KMS-11 (cell line): ENCODE results near the gene HLA-DOB.
"Not testable (repeated sequence)": the region's sequence is repeated elsewhere in the genome, so short reads cannot be mapped to it uniquely, and the experiment has no call there.

Experiments used
- H2AFZ ChIP-seq: fragments of 200-600 bp; sonication (generic); 2 replicates; pipeline ENCODE4 v1.6.1; 2016; ENCODE audit warnings: antibody characterized with exemption, mixed run types, low read depth
- H3K27ac ChIP-seq: fragments of 200-600 bp; sonication (generic); 2 replicates; pipeline ENCODE4 v1.6.1; 2016; ENCODE audit warnings: mild to moderate bottlenecking, mixed run types
- H3K27me3 ChIP-seq: fragments of 200-600 bp; sonication (generic); 2 replicates; pipeline ENCODE4 v1.6.1; 2017; ENCODE audit warnings: mild to moderate bottlenecking, low read depth, mixed run types, moderate library complexity; ENCODE audit not compliant: insufficient read depth
- H3K36me3 ChIP-seq: fragments of 200-600 bp; sonication (generic); 2 replicates; pipeline ENCODE4 v1.6.1; 2017; ENCODE audit warnings: mild to moderate bottlenecking, mixed run types; ENCODE audit not compliant: insufficient read depth
- H3K4me1 ChIP-seq: fragments of 200-600 bp; sonication (generic); 2 replicates; pipeline ENCODE4 v1.6.1; 2016; ENCODE audit warnings: mild to moderate bottlenecking, low read depth, mixed run types; ENCODE audit not compliant: poor library complexity, severe bottlenecking
- H3K4me2 ChIP-seq: fragments of 200-600 bp; sonication (generic); 2 replicates; pipeline ENCODE4 v1.7.0; 2016; ENCODE audit warnings: mild to moderate bottlenecking, mixed run types
- H3K4me3 ChIP-seq: fragments of 200-600 bp; sonication (generic); IDR thresholded peaks from 2 replicates; pipeline ENCODE4 v1.6.1; 2017; ENCODE audit warnings: low read depth, low read length, mixed read lengths; ENCODE audit not compliant: insufficient read depth
- H3K79me2 ChIP-seq: fragments of 200-600 bp; sonication (generic); 2 replicates; pipeline ENCODE4 v1.6.1; 2016; ENCODE audit warnings: low read depth, mixed run types; ENCODE audit not compliant: insufficient read depth
- H3K9ac ChIP-seq: fragments of 200-600 bp; sonication (generic); 2 replicates; pipeline ENCODE4 v1.6.1; 2016; ENCODE audit warnings: mild to moderate bottlenecking, mixed run types
- H4K20me1 ChIP-seq: fragments of 200-600 bp; sonication (generic); 2 replicates; pipeline ENCODE4 v1.6.1; 2016; ENCODE audit warnings: mild to moderate bottlenecking, mixed run types; ENCODE audit not compliant: insufficient read depth
- CTCF ChIP-seq: fragments of 200-600 bp; sonication (generic); conservative IDR thresholded peaks from 2 replicates; pipeline ENCODE4 v1.6.1; 2017; ENCODE audit warnings: low read depth, mild to moderate bottlenecking, antibody characterized with exemption, low read length, moderate library complexity, mixed read lengths

The HLA-DOB gene

GRCh38 chr6:32815996-32816395 lies 806 bp downstream of the HLA-DOB start:
- Histone ChIP-seq H3K4me2 (no peak overlapping the region), H3K36me3 (no peaks in the 10 kb centered on the region), H3K79me2 (no peaks in the 10 kb centered on the region), H3K4me3 (no peak overlapping the region), H2AFZ (no peak overlapping the region), H3K27me3 (no peaks in the 10 kb centered on the region), H3K4me1 (no peaks in the 10 kb centered on the region), H4K20me1 (no peaks in the 10 kb centered on the region), H3K9ac (no peak overlapping the region), H3K27ac (no peak overlapping the region)
- TF ChIP-seq CTCF, result no peak

GRCh38 chr6:32815115-32815514 lies 1.7 kb downstream of the HLA-DOB start:
- Histone ChIP-seq H3K79me2 (no peaks in the 10 kb centered on the region), H3K4me2 (no peak overlapping the region), H3K4me3 (no peak overlapping the region), H3K36me3 (no peaks in the 10 kb centered on the region), H3K27ac (no peak overlapping the region), H2AFZ (no peak overlapping the region), H4K20me1 (no peaks in the 10 kb centered on the region), H3K4me1 (no peaks in the 10 kb centered on the region), H3K9ac (no peak overlapping the region), H3K27me3 (no peaks in the 10 kb centered on the region)
- TF ChIP-seq CTCF, result no peak

- Histone ChIP-seq H2AFZ (no peak overlapping the region), H3K4me2 (no peak overlapping the region), H3K4me1 (no peaks in the 10 kb centered on the region), H3K27ac (no peak overlapping the region), H3K36me3 (no peaks in the 10 kb centered on the region), H3K9ac (no peak overlapping the region), H3K79me2 (no peaks in the 10 kb centered on the region), H3K4me3 (no peak overlapping the region), H3K27me3 (no peaks in the 10 kb centered on the region), H4K20me1 (no peaks in the 10 kb centered on the region)
- TF ChIP-seq CTCF, result no peak
These were observed 2.7 kb downstream of the HLA-DOB start for GRCh38 chr6:32814145-32814544.

- TF ChIP-seq CTCF, result no peak
These were observed 7.6 kb downstream of the HLA-DOB start for GRCh38 chr6:32809171-32809570.

GRCh38 chr6:32807020-32807580 lies 9.7 kb downstream of the HLA-DOB start:
- H3K27me3 ChIP-seq, result no peaks in the 10 kb centered on the region
- no peak overlapping the region for H2AFZ ChIP-seq
- TF ChIP-seq CTCF, result no peak
- no peak overlapping the region for H3K4me3 ChIP-seq
- no peaks in the 10 kb centered on the region for H3K4me1 ChIP-seq
- no peak overlapping the region for H3K27ac ChIP-seq
- H3K36me3 ChIP-seq, result no peaks in the 10 kb centered on the region
- H4K20me1 ChIP-seq, result no peaks in the 10 kb centered on the region
- no peak overlapping the region for H3K9ac ChIP-seq
- H3K4me2 ChIP-seq, result no peak overlapping the region
- H3K79me2 ChIP-seq, result no peaks in the 10 kb centered on the region

More at GRCh38 chr6:32809171-32809570, 7.6 kb downstream of the HLA-DOB start:
- Histone ChIP-seq H4K20me1 (no peaks in the 10 kb centered on the region), H3K4me2 (no peak overlapping the region), H3K4me1 (no peaks in the 10 kb centered on the region), H2AFZ (no peak overlapping the region), H3K79me2 (no peaks in the 10 kb centered on the region), H3K36me3 (no peaks in the 10 kb centered on the region), H3K27me3 (no peaks in the 10 kb centered on the region), H3K9ac (no peak overlapping the region), H3K27ac (no peak overlapping the region), H3K4me3 (no peak overlapping the region)

GRCh38 chr6:32805404-32805803 lies 11.4 kb downstream of the HLA-DOB start:
- H2AFZ ChIP-seq, H3K4me3 ChIP-seq, H3K27me3 ChIP-seq, H4K20me1 ChIP-seq, H3K36me3 ChIP-seq, H3K27ac ChIP-seq, H3K4me1 ChIP-seq, H3K79me2 ChIP-seq, H3K4me2 ChIP-seq, H3K9ac ChIP-seq: not testable (repeated sequence)
